WTC11 (cell line): ENCODE measurements around the gene C6orf47. TPM values are rescaled to one million over a fixed set of nuclear protein-coding genes. Genes with fewer than 3 reads are reported as not detected.

Experiments
- ATF1 ChIP-seq: sonication (generic); formaldehyde crosslinking; IDR thresholded peaks from 2 replicates; pipeline ENCODE4 v1.8.1; 2023; ENCODE audit warnings: mild to moderate bottlenecking, moderate library complexity, missing genetic modification reagents
- CBFB ChIP-seq: sonication (generic); formaldehyde crosslinking; IDR thresholded peaks from 2 replicates; pipeline ENCODE4 v1.8.1; 2022; ENCODE audit warnings: mild to moderate bottlenecking, low read depth, missing genetic modification reagents
- CDX4 ChIP-seq: fragments of 250-450 bp; sonication (Bioruptor Pico); IDR thresholded peaks from 2 replicates; pipeline ENCODE4 v1.9.0; 2021; ENCODE audit warnings: moderate library complexity, mild to moderate bottlenecking, inconsistent platforms, borderline replicate concordance
- CREB1 ChIP-seq: sonication (generic); formaldehyde crosslinking; IDR thresholded peaks from 2 replicates; pipeline ENCODE4 v1.8.0; 2023; ENCODE audit warnings: mild to moderate bottlenecking, missing genetic modification reagents
- CREM ChIP-seq: sonication (generic); formaldehyde crosslinking; IDR thresholded peaks from 2 replicates; pipeline ENCODE4 v1.8.1; 2022; ENCODE audit warnings: mild to moderate bottlenecking, missing genetic modification reagents, moderate library complexity
- E2F4 ChIP-seq: sonication (generic); formaldehyde crosslinking; IDR thresholded peaks from 2 replicates; pipeline ENCODE4 v1.8.1; 2022; ENCODE audit warnings: low read depth, mild to moderate bottlenecking, moderate library complexity, missing genetic modification reagents, borderline replicate concordance
- E2F5 ChIP-seq: sonication (generic); formaldehyde crosslinking; IDR thresholded peaks from 2 replicates; pipeline ENCODE4 v1.8.1; 2022; ENCODE audit warnings: mild to moderate bottlenecking, moderate library complexity, missing genetic modification reagents
- ELF4 ChIP-seq: sonication (generic); formaldehyde crosslinking; IDR thresholded peaks from 2 replicates; pipeline ENCODE4 v1.8.1; 2022; ENCODE audit warnings: low read depth, mild to moderate bottlenecking, moderate library complexity, missing genetic modification reagents
- FOXJ3 ChIP-seq: sonication (generic); formaldehyde crosslinking; IDR thresholded peaks from 2 replicates; pipeline ENCODE4 v1.9.0; 2021; ENCODE audit warnings: missing genetic modification reagents, mild to moderate bottlenecking, borderline replicate concordance
- GABPB1 ChIP-seq: sonication (generic); formaldehyde crosslinking; IDR thresholded peaks from 2 replicates; pipeline ENCODE4 v1.8.1; 2023; ENCODE audit warnings: mild to moderate bottlenecking, missing genetic modification reagents
- GRHL2 ChIP-seq: fragments of 250-450 bp; sonication (Bioruptor Pico); IDR thresholded peaks from 2 replicates; pipeline ENCODE4 v1.8.0; 2022; ENCODE audit warnings: mild to moderate bottlenecking, moderate library complexity; ENCODE audit not compliant: insufficient replicate concordance, severe bottlenecking
- GTF2I ChIP-seq: fragments of 250-450 bp; sonication (Bioruptor Pico); conservative IDR thresholded peaks from 2 replicates; pipeline ENCODE4 v1.4.0; 2021; ENCODE audit warnings: mild to moderate bottlenecking
- JUN ChIP-seq: sonication (generic); formaldehyde crosslinking; IDR thresholded peaks from 2 replicates; pipeline ENCODE4 v1.8.0; 2023; ENCODE audit warnings: mild to moderate bottlenecking, missing genetic modification reagents
- NR2C2 ChIP-seq: sonication (generic); formaldehyde crosslinking; IDR thresholded peaks from 2 replicates; pipeline ENCODE4 v1.8.0; 2022; ENCODE audit warnings: mild to moderate bottlenecking, missing genetic modification reagents
- OVOL2 ChIP-seq: fragments of 250-450 bp; sonication (Bioruptor Pico); IDR thresholded peaks from 2 replicates; pipeline ENCODE4 v1.9.0; 2021; ENCODE audit warnings: mild to moderate bottlenecking, borderline replicate concordance
- SMAD3 ChIP-seq: sonication (generic); formaldehyde crosslinking; IDR thresholded peaks from 2 replicates; pipeline ENCODE4 v1.8.0; 2022; ENCODE audit warnings: missing genetic modification reagents, mild to moderate bottlenecking, borderline replicate concordance
- TCF7 ChIP-seq: sonication (generic); formaldehyde crosslinking; IDR thresholded peaks from 2 replicates; pipeline ENCODE4 v1.8.0; 2022; ENCODE audit warnings: mild to moderate bottlenecking, low read depth, missing genetic modification reagents, moderate library complexity
- TEAD1 ChIP-seq: sonication (generic); formaldehyde crosslinking; IDR thresholded peaks from 2 replicates; pipeline ENCODE4 v1.8.0; 2022; ENCODE audit warnings: mild to moderate bottlenecking, missing genetic modification reagents
- ZMAT4 ChIP-seq: fragments of 250-450 bp; sonication (Bioruptor Pico); IDR thresholded peaks from 2 replicates; pipeline ENCODE4 v1.9.0; 2021; ENCODE audit warnings: mild to moderate bottlenecking
- ZNF232 ChIP-seq: sonication (generic); formaldehyde crosslinking; IDR thresholded peaks from 2 replicates; pipeline ENCODE4 v1.8.0; 2022; ENCODE audit warnings: mild to moderate bottlenecking, missing genetic modification reagents
- ZNF263 ChIP-seq: sonication (generic); formaldehyde crosslinking; IDR thresholded peaks from 2 replicates; pipeline ENCODE4 v1.8.1; 2022; ENCODE audit warnings: low read depth, mild to moderate bottlenecking, moderate library complexity, missing genetic modification reagents
- ZNF317 ChIP-seq: sonication (generic); formaldehyde crosslinking; IDR thresholded peaks from 2 replicates; pipeline ENCODE4 v1.8.1; 2023; ENCODE audit warnings: low read depth, mild to moderate bottlenecking, moderate library complexity, missing genetic modification reagents, borderline replicate concordance
- ZNF423 ChIP-seq: fragments of 250-450 bp; sonication (Bioruptor Pico); IDR thresholded peaks from 2 replicates; pipeline ENCODE4 v2.1.2; 2022; ENCODE audit warnings: mild to moderate bottlenecking, moderate library complexity
- total RNA-seq: library from RNA; stranded (reverse); gene quantifications from 3 replicates; pipeline ENCODE4 v1.2.3, GENCODE V29; 2021
- TF ChIP-seq, protein P1 (sequence below): fragments of 250-450 bp; sonication (Bioruptor Pico); conservative IDR thresholded peaks from 2 replicates; pipeline ENCODE4 v1.9.0; 2021; ENCODE audit warnings: mild to moderate bottlenecking
- TF ChIP-seq, protein P2 (sequence below): sonication (generic); formaldehyde crosslinking; IDR thresholded peaks from 2 replicates; pipeline ENCODE4 v1.8.0; 2023; ENCODE audit warnings: missing genetic modification reagents
- TF ChIP-seq, protein P3 (sequence below): fragments of 250-450 bp; sonication (Bioruptor Pico); IDR thresholded peaks from 2 replicates; pipeline ENCODE4 v1.8.0; 2021; ENCODE audit warnings: mild to moderate bottlenecking
- TF ChIP-seq, protein P4 (sequence below): sonication (generic); formaldehyde crosslinking; IDR thresholded peaks from 2 replicates; pipeline ENCODE4 v1.8.0; 2022; ENCODE audit warnings: mild to moderate bottlenecking, missing genetic modification reagents

C6orf47 gene
- total RNA-seq, 1 experiment from 2014 or later: 16.3 TPM

- TF ChIP-seq CDX4 (CRISPR knock-in tag) (no peak), ATF1 (no peak), ZNF317 (no peak), TCF7 (CRISPR knock-in tag) (no peak), ZNF423 (CRISPR knock-in tag) (no peak), ELF4 (CRISPR knock-in tag) (no peak), E2F4 (CRISPR knock-in tag) (no peak), CREB1 (CRISPR knock-in tag) (no peak), TEAD1 (CRISPR knock-in tag) (no peak), ZMAT4 (CRISPR knock-in tag) (no peak), SMAD3 (CRISPR knock-in tag) (peak; percentile 71; the same call in 1 of the 2 replicates), CREM (CRISPR knock-in tag) (peak; percentile 15; the same call in 1 of the 2 replicates), JUN (peak; percentile 14; the same call in 1 of the 2 replicates), ZNF232 (0 out of 2 replicates have a peak, but pooled peaks have one; percentile 34), NR2C2 (peak; percentile 75), OVOL2 (CRISPR knock-in tag) (no peak), E2F5 (CRISPR knock-in tag) (no peak), GABPB1 (CRISPR knock-in tag) (peak; percentile 76; the same call in 1 of the 2 replicates), CBFB (CRISPR knock-in tag) (no peak), ZNF263 (CRISPR knock-in tag) (no peak), FOXJ3 (no peak), GTF2I (CRISPR knock-in tag) (no peak), GRHL2 (CRISPR knock-in tag) (no peak)
- TF ChIP-seq, protein P1, sequence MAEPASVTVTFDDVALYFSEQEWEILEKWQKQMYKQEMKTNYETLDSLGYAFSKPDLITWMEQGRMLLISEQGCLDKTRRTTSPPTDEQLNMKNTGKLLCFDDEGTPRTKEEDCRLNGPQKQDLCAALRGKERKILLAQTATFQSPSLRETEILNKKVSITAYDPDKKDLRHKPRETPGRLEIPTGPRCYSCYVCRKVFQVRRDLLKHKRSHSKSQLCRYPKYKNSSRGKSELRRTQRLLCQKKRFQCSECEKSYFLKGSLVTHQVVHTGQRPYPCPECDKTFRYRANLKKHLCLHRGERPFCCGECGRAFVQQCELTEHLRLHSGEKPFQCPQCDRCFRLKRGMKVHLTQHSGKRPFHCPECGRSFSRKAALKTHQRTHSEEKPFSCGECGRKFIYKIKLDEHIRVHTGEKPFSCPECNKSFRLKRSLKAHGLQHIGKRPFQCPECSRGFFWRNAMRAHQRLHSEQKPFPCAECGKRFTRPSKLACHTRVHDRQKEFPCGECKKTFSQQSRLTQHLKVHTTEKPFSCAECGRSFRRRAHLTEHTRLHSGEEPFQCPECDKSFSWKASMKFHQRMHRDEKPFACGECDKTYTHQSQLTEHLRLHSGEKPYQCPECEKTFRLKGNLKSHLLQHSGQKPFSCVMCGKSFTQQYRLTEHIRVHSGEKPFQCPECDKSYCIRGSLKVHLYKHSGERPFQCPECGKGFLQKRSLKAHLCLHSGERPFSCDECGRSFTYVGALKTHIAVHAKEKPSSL (CRISPR knock-in tag): no peak
- TF ChIP-seq, protein P2, sequence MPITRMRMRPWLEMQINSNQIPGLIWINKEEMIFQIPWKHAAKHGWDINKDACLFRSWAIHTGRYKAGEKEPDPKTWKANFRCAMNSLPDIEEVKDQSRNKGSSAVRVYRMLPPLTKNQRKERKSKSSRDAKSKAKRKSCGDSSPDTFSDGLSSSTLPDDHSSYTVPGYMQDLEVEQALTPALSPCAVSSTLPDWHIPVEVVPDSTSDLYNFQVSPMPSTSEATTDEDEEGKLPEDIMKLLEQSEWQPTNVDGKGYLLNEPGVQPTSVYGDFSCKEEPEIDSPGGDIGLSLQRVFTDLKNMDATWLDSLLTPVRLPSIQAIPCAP (CRISPR knock-in tag): no peak
- TF ChIP-seq, protein P3, sequence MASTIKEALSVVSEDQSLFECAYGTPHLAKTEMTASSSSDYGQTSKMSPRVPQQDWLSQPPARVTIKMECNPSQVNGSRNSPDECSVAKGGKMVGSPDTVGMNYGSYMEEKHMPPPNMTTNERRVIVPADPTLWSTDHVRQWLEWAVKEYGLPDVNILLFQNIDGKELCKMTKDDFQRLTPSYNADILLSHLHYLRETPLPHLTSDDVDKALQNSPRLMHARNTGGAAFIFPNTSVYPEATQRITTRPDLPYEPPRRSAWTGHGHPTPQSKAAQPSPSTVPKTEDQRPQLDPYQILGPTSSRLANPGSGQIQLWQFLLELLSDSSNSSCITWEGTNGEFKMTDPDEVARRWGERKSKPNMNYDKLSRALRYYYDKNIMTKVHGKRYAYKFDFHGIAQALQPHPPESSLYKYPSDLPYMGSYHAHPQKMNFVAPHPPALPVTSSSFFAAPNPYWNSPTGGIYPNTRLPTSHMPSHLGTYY (CRISPR knock-in tag): no peak
- TF ChIP-seq, protein P4, sequence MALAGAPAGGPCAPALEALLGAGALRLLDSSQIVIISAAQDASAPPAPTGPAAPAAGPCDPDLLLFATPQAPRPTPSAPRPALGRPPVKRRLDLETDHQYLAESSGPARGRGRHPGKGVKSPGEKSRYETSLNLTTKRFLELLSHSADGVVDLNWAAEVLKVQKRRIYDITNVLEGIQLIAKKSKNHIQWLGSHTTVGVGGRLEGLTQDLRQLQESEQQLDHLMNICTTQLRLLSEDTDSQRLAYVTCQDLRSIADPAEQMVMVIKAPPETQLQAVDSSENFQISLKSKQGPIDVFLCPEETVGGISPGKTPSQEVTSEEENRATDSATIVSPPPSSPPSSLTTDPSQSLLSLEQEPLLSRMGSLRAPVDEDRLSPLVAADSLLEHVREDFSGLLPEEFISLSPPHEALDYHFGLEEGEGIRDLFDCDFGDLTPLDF (CRISPR knock-in tag): no peak
These were observed 5.1 kb upstream of the C6orf47 start, which contains the start of gene CSNK2B (continued) for GRCh38 chr6:31665501-31666336.
